Glomerular visceral epithelial cell (primary cell): ENCODE measurements around the gene TBX10.
"Not testable (repeated sequence)": the region's sequence is repeated elsewhere in the genome, so short reads cannot be mapped to it uniquely, and the experiment has no call there.

ENCODE experiments used
- DNase-seq: peaks from one replicate; pipeline ENCODE4 v3.0.0-alpha.2; 2016; ENCODE audit errors: extremely low spot score

The TBX10 gene

DNA sequence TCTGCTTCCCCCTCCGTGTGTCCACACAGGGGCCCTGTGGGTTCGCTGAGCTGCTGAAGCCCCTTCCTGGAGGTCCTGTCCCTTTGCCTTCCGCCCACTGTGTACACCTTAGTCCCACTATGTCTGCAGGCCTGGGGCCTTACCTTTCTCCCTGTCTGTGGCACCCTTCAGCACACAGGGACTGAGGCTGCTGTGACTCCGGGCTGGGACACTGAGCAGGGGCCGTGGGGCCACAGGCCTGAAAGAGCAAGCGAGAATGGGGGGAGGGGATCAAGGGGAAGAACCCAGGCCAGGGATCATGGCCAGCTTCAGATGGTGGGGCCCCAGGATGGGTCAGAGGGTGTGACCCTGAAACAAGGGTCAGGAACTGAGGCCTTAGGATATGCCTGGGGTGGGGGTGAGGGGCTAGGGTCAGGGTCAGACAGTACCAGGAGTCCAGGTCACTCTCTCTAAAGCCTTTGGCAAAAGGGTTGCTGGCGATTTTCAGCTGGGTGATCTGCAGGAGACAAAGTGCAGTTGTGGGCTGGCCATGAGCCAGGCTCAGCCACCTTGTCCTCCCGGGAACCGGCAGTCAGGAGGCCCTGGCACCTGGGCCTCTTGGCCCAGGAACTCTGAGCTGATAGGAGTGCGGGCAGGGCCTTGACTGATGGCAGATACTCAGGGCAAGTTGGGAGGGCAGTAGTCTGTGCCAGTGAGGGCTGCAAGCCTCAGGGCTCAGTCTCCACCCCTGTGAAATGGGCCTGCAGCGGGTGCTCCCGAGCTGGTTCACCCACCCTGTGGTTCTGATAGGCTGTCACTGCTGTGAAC lies 7.2 kb downstream of the TBX10 start:
- DNase-seq = peak; percentile 34

DNA sequence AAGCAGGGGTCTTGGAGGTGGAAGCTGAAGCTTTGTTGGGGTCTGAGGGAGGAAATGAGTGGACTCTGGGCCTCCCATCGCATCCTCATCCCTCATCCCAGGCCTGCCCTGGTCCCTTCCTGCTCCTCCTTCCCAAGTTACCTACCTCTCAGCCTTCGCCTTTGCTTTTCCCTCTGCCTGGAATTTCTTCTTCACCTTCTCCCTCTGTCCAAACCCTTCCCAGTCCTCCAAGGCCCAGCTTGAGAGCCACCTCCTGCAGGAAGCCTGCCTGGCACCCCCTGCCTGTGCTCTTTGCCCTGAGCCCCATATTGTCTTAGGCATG lies 7.7 kb downstream of the TBX10 start:
- no peak for DNase-seq

DNA sequence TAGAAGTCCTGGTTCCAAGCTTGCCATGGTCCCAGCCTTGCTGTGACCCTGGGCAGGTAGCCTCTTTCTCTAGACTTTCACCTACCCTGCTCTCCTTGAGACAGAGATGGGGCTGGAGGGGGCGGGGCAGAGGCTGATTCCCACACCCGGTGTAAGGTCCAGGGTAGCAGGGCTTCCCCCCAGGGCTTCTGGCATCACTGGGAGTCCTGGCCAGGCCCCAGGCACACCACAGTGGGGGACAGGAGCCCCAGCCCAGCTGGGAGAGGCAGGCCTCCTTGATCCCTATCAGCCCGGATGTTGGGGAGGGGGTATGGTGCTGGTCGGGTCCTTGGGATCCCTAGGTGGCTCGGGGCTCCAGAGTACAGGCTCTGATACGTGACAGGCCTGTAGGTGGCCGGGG lies 8.2 kb downstream of the TBX10 start:
- no peak for DNase-seq

DNA sequence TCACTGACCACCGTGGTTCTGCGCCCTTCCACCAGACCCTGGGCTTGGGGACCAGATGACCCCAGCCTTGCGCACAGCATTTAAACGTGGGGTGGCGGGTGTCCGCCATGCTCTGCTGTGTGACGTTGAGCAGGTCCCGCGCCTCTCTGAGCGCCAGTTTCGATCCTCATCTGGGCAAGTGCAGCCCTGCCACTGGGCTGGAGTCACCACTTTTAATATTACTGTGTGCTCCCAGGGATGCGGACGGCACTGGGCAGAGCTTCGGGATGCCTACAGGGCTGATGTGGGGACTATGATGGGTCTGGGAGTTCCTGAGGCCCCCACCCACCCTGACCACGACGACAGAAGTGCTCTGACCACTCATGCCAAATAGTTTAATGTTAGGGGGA lies 8.6 kb downstream of the TBX10 start:
- DNase-seq = no peak

DNA sequence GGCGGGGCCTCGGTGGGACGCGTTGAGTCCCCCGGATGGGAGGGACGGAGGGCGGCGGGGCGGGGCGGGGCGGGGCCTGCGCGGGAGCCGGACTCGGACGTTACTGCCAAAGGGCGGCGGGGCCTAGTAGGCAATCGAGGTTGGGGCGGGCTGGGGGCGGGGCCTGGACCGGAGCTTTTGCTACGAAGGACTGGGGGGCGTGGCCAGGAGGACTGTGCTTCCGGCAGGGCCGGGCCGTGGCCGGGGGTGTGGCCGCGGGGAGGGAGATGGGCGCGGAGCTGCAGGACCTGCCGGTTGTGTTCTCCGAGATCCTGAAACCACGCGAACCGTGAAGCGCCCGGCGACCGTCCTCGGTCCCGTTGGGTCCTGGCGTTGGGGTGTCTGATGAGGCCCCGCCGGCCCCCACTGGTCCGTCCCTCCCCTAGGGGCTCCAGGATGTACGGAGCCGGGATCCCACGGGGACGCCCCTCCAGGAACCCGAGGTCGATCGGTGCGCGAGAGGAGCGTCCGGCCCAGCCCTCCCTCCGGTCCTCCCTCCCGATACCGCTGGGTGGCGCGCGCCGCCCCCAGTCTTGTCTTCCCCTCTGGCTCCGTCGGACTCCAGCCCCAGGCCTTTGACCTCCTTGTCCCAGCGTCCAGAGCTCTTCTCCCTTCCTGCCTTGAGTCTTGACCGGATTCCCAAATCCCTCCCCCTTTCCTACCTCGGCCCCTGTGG lies 9.2 kb downstream of the TBX10 start:
- peak; percentile 99 for DNase-seq

DNA sequence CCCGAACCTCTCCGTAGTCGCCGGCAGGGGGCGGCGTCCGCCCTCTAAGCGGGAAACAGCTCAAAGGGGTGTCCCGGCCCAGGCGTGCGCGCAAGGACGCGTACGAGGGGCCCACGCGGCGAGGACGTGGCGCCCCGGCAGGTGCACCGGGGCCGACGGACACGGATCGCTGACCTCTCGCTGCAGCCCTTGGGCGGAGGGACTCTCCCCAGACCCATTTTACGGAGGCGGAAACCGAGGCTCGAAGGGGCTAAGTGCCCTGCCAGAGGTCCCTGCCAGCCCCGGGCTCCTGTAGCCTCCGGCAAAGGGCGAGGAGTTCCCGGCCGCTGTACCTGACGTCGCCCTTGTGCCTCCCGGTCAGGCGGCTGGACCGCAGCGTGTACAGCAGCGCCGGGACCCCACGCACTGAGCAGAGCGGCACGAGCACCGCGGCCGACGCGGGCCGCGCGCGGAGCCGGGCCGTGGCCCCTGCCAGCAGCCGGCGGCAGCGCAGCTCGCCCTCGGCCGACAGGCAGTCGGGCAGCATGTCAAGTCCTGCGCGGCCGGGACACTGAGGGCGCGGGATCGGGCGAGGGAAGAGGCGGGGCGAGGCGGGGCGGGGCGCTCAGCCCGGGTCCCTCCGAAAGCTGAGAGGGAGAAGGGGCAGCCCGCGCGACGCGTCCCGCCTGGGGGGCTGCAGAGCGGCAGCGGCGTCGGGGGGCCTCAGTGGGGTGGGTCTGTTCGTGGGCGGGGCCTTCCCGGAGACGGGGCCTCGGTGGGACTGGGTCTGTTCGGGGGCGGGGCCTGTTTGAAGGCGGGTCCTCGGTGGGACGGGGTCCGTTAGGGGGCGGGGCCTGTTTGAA lies 10.0 kb downstream of the TBX10 start, which contains the start of gene NUDT8:
NUDT8 (minus strand) TSS at position 552 of the 842 bp plus-strand sequence; CDS start at position 526, 26 bp downstream.
- DNase-seq = peak; percentile 82

DNA sequence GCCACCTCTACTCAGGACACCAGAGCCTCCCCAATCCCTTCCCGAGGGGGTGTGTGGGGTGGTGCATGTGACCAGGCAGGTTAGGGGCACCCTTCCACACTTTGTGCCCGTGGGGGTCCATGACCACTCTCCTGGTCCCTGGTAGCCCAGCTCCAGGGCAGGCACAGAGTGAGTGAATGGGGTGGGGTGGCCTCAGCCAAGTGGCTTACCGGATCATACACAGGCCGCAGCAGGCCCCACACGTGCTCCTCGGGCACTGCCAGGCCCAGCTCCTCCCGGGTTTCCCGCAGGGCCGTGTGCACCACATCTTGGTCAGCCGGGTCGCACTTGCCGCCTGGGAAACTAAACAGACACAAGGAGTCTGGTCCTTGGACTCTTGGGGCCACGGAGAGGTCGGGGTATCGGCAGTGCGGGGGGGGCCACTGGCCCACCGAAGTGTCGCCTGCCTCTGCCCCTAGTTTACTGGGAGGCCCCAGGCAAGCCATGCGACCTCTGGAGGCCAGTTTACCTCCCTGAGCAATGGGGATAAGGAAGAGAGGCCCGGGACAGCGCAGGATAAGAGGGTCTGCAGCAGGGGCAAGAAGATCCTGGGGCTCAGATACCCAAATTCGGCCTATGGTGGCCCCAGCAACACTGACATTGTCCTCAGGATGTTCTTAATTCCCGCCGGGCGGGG lies 10.7 kb downstream of the TBX10 start:
- no peak for DNase-seq

DNA sequence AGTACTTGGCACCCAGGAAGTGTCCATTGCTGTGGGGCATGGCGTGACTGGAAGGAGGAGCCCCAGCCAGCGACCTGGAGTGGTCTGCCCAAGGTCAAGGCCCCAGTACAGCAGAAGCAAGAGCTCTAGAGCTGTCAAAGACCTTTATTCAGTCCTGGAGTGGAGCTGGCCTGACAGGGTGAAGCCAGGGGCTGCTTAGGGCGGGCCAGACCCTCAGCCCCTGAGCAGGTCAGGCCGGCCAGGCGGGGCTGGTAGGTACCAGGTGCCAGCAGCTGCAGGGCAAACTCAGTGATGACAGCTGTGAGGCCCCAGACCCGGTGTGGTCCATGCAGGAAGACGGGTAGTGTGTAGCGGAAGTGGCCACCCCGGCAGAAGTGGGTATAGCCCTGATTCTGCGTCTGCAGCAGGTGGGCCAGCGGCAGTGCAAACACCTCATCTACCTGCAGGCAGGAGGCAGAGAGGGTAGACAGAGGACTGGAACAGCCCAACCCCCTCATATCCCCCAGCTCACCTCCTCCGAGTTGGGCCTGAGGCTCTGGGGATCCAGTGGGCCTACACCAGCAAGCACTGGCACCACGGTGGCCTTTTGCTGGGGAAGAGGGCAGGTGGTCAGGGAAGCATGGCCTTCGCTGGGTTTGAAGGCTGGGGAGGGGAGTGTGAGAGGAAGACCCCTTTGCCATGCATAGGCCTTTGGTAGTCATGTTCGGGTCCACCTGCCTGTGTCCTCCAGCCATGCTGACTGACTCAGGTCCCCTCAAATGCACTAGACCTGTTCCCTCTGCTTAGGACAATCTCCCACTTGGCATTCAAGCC lies 11.5 kb downstream of the TBX10 start:
- DNase-seq = no peak

DNA sequence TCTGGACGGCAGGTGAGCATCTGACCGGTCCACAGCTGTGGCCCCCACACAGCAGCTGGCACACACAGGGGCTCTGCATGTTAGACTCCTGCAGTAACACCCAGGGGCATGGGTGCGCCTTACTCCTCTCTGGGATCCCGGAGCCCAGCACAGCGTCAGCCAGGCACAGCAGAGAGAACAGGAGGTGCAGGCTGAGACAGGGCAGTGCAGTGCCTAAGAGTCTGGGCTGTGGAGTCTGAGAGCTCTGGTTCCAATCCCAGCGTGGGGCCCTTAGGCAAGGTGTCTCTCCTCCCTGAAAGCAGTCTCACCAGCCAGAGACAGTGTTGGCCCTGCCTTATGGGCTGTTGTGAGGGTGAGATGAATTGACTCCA lies 12.1 kb downstream of the TBX10 start:
- DNase-seq = no peak

DNA sequence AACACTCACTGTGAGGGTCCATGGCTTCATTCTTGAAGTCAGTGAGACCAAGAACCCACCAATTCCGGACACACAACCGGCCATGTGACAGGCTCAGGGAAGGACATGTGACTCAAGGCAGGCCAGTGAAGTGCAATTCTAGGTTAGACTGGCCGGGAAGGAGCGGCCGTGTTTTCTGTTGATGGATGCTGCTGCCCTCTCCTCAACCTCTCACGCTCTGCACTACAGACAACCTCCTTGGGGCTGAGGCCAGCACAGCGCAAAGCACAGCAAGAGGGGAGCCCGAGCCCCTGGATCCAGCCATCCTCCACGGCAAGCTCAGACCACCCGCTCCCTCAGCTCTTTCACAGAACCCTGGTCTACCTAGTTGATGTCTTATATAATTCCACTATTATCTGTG lies 12.6 kb downstream of the TBX10 start:
- DNase-seq = no peak

DNA sequence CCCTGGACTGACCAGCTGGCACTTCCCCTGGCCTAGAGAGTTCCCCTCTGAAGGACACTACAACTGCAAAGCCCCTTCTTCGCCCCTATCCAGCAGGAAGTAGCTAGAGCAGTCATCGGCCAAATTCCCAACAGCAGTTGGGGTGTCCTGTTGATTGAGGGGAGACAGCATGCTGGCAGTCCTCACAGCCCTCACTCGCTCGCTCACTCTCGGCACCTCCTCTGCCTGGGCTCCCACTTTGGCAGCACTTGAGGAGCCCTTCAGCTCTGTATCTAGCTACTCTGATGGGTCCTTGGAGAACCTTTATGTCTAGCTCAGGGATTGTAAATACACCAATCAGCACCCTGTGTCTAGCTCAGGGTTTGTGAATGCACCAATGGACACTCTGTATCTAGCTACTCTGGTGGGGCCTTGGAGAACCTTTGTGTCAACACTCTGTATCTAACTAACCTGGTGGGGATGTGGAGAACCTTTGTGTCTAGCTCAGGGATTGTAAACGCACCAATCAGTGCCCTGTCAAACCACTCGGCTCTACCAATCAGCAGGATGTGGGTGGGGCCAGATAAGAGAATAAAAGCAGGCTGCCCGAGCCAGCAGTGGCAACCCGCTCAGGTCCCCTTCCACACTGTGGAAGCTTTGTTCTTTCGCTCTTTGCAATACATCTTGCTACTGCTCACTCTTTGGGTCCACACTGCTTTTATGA lies 13.3 kb downstream of the TBX10 start:
- DNase-seq = not testable (repeated sequence)

DNA sequence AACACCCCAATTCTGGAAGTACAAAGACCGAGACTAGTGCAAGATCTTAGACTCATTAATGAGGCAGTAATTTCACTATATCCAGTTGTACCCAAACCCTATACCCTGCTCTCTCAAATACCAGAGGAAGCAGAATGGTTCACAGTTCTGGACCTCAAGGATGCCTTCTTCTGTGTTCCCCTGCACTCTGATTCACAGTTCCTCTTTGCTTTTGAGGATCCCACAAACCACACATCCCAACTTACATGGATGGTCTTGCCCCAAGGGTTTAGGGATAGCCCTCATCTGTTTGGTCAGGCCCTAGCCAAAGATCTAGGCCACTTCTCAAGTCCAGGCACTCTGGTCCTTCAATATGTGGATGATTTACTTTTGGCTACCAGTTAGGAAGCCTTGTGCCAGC lies 15.8 kb downstream of the TBX10 start:
- DNase-seq = not testable (repeated sequence)

DNA sequence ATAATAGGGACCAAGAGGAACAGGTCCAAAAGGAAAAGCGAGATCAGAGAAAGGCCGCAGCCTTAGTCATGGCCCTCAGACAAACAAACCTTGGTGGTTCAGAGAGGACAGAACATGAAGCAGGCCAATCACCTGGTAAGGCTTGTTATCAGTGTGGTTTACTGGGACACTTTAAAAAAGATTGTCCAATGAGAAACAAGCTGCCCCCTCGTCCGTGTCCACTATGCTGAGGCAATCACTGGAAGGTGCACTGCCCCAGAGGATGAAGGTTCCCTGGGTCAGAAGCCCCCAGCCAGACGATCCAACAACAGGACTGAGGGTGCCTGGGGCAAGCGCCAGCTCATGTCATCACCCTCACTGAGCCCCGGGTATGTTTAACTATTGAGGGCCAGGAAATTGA lies 16.7 kb downstream of the TBX10 start:
- not testable (repeated sequence) for DNase-seq

DNA sequence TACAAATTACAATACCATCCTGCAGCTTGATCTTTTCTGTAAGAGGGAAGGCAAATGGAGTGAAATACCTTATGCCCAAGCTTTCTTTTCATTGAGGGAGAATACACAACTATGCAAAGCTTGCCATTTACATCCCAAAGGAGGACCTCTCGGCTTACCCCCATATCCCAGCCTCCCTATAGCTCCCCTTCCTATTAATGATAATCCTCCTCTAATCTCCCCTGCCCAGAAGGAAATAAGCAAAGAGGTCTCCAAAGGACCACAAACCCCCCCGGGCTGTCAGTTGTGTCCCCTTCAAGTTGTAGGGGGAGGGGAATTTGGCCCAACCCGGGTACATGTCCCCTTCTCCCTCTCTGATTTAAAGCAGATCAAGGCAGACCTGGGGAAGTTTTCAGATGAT lies 17.6 kb downstream of the TBX10 start:
- DNase-seq = not testable (repeated sequence)

DNA sequence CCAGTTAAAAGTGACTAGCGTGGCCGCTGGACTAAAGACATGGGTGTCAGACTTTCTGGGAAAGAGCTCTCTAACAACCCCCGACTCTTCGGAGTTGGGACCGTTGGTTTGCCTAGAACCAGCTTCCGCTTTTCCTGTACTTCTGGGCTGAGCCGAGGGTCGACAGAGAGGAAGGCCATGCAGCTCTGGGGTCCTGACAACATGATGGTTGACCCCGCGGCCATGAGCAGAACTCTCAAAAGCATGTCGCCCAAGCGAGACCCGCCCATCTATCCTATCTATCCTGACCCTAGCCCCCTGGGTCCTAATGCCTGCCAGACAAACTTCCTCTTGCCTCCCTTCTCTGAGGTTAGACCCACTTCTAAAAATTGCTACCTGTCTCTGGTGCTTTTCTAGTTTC lies 18.9 kb downstream of the TBX10 start:
- not testable (repeated sequence) for DNase-seq

DNA sequence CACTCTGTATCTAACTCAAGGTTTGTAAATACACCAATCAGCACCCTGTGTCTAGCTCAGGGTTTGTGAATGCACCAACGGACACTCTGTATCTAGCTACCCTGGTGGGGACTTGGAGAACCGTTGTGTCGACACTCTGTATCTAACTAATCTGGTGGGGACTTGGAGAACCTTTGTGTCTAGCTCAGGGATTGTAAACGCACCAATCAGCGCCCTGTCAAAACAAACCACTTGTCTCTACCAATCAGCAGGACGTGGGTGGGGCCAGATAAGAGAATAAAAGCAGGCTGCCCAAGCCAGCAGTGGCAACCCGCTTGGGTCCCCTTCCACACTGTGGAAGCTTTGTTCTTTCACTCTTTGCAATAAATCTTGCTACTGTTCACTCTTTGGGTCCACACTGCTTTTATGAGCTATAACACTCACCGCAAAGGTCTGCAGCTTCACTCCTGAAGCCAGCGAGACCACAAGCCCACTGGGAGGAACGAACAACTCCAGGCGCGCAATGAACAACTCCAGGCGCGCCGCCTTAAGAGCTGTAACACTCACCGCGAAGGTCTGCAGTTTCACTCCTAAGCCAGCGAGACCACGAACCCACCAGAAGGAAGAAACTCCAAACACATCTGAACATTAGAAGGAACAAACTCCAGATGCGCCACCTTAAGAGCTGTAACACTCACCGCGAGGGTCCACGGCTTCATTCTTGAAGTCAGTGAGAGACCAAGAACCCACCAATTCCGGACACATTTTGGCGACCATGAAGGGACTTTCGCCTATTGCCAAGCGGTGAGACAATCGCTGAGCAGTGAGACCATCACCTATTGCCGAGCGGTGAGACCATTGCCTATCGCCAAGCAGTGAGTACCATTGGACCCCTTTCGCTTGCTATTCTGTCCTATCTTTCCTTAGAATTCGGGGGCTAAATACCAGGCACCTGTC lies 19.6 kb downstream of the TBX10 start:
- not testable (repeated sequence) for DNase-seq

DNA sequence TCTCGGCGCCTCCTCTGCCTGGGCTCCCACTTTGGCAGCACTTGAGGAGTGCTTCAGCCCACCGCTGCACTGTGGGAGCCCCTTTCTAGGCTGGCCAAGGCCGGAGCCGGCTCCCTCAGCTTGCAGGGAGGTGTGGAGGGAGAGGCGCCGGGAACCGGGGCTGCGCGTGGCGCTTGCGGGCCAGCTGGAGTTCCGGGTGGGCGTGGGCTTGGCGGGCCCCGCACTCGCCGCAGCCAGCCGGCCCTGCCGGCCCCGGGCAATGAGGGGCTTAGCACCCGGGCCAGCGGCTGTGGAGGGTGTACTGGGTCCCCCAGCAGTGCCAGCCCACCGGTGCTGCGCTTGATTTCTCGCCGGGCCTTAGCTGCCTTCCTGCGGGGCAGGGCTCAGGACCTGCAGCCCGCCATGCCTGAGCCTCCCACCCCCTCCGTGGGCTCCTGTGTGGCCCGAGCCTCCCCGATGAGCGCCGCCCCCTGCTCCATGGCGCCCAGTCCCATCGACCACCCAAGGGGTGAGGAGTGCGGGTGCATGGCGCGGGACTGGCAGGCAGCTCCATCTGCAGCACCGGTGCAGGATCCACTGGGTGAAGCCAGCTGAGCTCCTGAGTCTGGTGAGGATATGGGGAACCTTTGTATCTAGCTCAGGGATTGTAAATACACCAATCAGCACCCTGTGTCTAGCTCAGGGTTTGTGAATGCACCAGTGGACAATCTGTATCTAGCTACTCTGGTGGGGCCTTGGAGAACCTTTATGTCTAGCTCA lies 20.5 kb downstream of the TBX10 start:
- not testable (repeated sequence) for DNase-seq

DNA sequence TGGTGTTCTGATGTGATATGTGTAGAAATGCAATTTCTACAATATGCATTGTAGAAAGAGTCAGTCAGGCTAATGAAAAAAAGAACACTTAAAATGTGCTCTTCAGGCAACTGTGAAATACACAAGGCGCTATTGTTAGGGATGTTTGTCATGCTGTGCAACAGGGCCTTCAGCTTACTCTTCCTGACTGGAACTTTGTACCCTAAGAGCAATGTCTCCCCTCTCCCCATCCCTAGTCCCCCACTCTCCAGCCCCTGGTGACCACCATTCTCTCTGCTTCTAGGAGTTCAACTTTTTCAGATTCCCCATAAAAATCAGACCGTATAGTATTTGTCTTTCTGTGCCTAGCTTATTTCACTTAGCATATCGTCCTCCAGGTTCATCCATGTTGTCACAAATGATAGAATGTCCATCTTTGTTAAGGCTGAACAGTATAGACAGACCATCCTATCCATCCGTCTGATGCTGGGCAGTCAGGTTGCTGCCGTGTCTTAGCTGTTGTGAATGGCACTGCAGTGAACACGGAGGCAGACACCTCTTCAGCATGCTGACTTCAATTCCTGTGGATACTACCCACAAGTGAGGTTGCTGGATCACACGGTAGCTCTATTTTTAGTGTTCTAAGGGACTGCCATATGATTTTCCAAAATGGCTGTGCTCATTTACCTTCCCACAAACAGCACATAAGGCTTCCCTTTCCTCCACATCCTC lies 22.2 kb downstream of the TBX10 start:
- DNase-seq = no peak
